22Rv1 (cell line): Measurements from ENCODE around the gene C8B.

ENCODE experiments used
- H3K27ac ChIP-seq: fragments of 450-650 bp; 2 replicates; pipeline ENCODE4 v1.5.1; 2017
- CTCF ChIP-seq: fragments of 450-650 bp; IDR thresholded peaks from 2 replicates; pipeline ENCODE4 v1.5.1; 2017; ENCODE audit warnings: mild to moderate bottlenecking
- ZFX ChIP-seq: fragments of 450-650 bp; IDR thresholded peaks from 2 replicates; pipeline ENCODE4 v1.6.1; 2017; ENCODE audit warnings: antibody characterized with exemption, borderline replicate concordance

C8B gene

GRCh38 chr1:56972976-56973375 lies 7.2 kb upstream of the C8B start:
- H3K27ac ChIP-seq = no peak overlapping the region
- TF ChIP-seq ZFX (no peak), CTCF (no peak)

GRCh38 chr1:56970280-56970679 lies 4.5 kb upstream of the C8B start:
- no peak overlapping the region for H3K27ac ChIP-seq
- TF ChIP-seq ZFX = no peak
- TF ChIP-seq CTCF = no peak

GRCh38 chr1:56968878-56969495 lies 3.2 kb upstream of the C8B start:
- H3K27ac ChIP-seq = no peak overlapping the region
- TF ChIP-seq ZFX = no peak
- no peak for TF ChIP-seq CTCF

- H3K27ac ChIP-seq = no peak overlapping the region
- no peak for TF ChIP-seq ZFX
- peak; percentile 85 for TF ChIP-seq CTCF
Measured at GRCh38 chr1:56967900-56968832, 2.4 kb upstream of the C8B start.

- H3K27ac ChIP-seq = no peak overlapping the region
- no peak for TF ChIP-seq ZFX
- no peak for TF ChIP-seq CTCF
Measured at GRCh38 chr1:56967355-56967754, 1.5 kb upstream of the C8B start.

- no peak overlapping the region for H3K27ac ChIP-seq
- TF ChIP-seq CTCF (no peak), ZFX (no peak)
Measured at GRCh38 chr1:56966698-56966999, 834 bp upstream of the C8B start.

- TF ChIP-seq CTCF = no peak
- H3K27ac ChIP-seq = no peak overlapping the region
Measured at GRCh38 chr1:56965191-56965590, 624 bp downstream of the C8B start.
